Measurements from ENCODE around the gene DUOXA1.
A peak's percentile ranks its signal among the peaks of the same experiment; 100 is the strongest.
"Not testable (repeated sequence)": the region's sequence is repeated elsewhere in the genome, so short reads cannot be mapped to it uniquely, and the experiment has no call there.

The DUOXA1 gene

DNA sequence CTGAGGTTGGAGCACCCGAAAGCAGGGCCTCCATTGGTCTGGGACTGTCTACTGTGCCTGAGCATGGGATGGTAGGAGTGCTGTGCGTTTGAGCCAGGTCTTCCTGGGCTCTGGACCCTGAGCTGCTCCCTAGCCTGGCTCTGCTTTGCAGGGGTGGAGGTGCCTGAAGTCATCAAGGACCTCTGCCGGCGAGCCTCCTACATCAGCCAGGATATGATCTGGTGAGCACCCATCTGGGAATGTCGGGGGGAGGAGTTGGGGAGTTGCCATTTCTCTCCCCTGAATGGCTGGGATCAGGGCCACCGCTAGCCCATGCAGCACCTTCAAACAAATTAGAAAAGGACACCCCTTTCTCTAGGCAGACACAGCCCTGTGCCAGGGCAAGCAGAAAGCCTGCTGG is 20.8 kb upstream of the DUOXA1 start:
- DNase-seq: peak; percentile 5

GRCh38 chr15:45149060-45149459 is 19.4 kb upstream of the DUOXA1 start:
- DNase-seq: no peak

- peak; percentile 14 for DNase-seq
These were observed 18.7 kb upstream of the DUOXA1 start for GRCh38 chr15:45148076-45149059.

- DNase-seq: no peak
These were observed 17.9 kb upstream of the DUOXA1 start for GRCh38 chr15:45147606-45148005.

DNA sequence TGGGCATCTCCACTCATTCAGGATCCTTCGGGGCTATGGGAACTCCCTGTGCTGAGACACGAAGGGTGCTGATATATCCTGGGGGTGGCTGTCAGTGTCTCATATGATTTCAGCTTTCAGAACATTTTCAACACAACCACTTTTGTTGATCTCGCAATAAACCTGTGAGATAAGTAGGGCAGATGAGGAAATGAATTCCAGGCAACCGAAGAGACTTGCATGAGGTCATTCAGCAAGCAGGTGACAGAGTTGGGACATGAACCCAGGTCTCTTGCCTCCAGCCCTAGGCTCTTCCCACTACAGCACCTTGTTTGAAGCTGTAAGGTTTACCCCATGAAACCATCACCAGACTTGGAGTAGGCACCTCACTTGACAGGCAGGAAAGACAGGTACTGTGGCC is 16.7 kb upstream of the DUOXA1 start:
- DNase-seq: no peak

DNA sequence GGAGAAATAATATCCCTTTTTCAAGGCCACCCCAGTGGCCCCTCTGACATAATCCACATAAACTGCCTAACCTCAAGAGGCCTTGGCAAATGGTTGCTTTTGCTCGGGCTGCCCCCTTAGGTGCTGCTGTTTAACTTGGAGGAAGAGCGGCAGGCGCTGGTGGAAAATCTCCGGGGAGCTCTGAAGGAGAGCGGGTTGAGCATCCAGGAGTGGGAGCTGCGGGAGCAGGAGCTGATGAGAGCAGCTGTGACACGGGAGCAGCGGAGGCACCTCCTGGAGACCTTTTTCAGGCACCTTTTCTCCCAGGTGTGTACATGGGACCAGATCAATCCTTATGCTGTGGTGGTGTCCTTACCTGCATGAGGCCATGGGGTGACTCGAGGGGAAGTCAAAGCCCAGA is 15.1 kb upstream of the DUOXA1 start:
- no peak for DNase-seq

DNA sequence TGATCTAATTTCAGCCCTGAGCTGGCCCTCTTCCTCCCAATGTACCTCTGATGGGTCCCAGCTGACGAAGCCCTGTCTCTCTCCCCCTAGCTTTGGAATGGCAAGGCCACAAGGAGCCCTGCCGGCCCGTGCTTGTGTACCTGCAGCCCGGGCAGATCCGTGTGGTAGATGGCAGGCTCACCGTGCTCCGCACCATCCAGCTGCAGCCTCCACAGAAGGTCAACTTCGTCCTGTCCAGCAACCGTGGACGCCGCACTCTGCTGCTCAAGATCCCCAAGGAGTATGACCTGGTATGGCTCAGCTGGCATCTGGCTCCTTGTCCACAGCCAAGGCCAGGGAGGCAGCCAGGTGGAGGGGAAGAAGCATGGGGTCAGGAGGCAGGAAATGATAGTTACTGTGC is 14.3 kb upstream of the DUOXA1 start:
- no peak for DNase-seq

GRCh38 chr15:45143056-45143455 is 13.4 kb upstream of the DUOXA1 start:
- no peak for DNase-seq

DNA sequence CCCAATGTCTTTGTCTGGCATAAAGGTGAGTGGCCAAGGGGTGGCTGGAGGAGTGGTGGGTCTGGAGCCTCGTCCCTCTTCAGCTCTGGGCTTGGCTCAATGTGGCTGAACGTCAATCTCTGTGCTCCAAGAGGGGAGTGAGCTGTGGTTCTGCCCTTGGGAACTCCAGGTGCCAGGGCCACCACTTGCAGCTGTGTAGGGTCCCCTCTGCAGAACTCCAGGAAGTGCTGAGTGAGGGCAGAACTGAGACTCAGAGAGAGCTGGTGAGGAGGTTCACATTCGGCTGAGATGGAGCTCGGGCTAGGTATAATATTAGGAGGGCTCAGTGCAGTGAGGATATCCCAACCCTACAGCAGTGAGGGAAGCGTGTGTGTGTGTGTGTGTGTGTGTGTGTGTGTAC is 11.7 kb upstream of the DUOXA1 start:
- no peak for DNase-seq

- DNase-seq: no peak
These were observed 11.0 kb upstream of the DUOXA1 start for GRCh38 chr15:45140557-45141250.

GRCh38 chr15:45139770-45140169 is 10.1 kb upstream of the DUOXA1 start:
- no peak for DNase-seq

DNA sequence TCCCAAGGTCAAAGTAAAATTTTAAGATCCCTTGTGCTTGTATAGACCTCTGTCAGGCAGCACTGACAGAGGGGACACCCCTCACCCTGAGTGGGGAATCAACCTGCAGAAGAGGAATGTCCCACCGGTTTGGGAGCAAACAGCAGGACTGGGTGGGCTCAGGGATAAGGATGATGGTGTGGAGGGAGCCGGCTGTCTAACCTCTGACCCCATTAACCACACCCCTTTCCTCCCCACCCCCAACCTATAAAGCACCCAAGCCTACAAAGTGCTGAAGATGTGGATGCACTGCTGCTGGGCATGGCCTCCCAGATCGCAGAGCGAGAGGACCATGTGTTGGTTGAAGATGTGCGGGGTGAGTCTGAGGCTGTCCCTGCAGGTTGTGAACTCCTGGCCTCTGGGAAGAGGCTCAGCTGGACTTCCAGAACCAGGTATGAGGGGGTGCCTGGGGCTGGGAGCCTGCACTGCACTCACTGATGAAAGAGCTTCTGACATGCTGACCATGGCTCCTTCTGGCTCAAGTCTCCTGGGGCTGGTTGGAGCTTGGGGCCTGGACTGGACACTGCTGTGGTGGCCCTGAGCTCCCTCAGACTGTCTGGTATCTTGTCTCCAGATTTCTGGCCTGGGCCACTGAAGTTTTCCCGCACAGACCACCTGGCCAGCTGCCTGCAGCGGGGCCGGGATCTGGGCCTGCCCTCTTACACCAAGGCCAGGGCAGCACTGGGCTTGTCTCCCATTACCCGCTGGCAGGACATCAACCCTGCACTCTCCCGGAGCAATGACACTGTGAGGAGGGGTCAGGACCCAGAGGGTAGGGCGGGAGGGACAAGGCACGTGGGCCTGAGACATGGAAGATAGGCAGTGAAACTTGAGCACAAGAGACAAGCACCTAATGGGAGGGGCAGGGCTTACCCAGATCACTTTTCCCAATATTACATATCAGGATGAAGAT is 9.4 kb upstream of the DUOXA1 start:
- no peak for DNase-seq

GRCh38 chr15:45137703-45138102 is 8.0 kb upstream of the DUOXA1 start:
- no peak for DNase-seq

GRCh38 chr15:45136378-45136764 is 6.7 kb upstream of the DUOXA1 start:
- DNase-seq: no peak

- not testable (repeated sequence) for DNase-seq
These were observed 6.2 kb upstream of the DUOXA1 start for GRCh38 chr15:45135705-45136377.

GRCh38 chr15:45134682-45135604 is 5.3 kb upstream of the DUOXA1 start:
- no peak for DNase-seq

- no peak for DNase-seq
These were observed 4.4 kb upstream of the DUOXA1 start for GRCh38 chr15:45134046-45134445.

- no peak for DNase-seq
These were observed 3.9 kb upstream of the DUOXA1 start for GRCh38 chr15:45133561-45133920.

DNA sequence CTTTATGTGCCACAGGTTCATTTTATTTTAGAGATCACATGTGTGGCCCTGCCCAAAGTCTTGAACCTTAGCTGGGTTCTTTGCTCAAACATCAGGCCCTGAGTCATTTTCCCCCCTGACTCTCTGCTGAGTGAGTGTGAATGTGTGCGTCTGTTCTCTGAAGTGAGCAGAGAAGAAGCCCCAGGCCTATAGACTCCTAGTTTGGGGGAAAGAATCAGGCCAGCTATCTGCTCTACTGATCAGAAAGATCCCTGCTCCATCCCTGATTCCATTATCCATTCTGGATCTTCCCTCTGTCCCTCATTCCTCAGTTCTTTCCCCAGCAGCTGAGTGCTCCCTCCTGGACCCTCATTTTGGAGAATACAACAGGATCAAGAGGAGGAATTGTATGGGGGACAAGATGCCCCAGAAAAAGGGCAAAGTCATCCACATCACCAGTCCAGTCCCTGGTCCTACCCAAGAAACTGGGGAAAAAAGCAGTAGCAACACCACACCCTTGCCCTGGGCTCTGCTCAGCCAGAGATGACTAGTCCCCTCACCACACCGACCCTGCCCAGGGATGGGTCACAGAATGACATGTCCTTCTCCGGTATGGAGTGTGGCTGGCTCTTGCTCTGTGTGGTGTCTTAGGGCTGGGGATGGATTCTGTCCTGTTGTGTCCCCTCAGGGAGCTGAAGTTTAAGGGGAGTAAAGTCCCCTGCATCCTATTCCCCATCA is 3.3 kb upstream of the DUOXA1 start:
- no peak for DNase-seq

GRCh38 chr15:45131510-45131909 is 1.8 kb upstream of the DUOXA1 start:
- no peak for DNase-seq

Data from fibroblast of skin of back (primary cell).